NOMO-1 (cell line): ENCODE data around the gene PIAS1.

Experiments
- DNase-seq, 2 experiments: peaks; one replicate each; lab custom pipeline; 2025; ENCODE audit not compliant: unreplicated experiment in 2 of 2; lab: John Stamatoyannopoulos, UW

The PIAS1 gene

GRCh38 chr15:68173119-68173518 is 119.0 kb downstream of the PIAS1 start:
- no peak for DNase-seq

GRCh38 chr15:68175526-68175925 is 121.4 kb downstream of the PIAS1 start:
- peak; percentile 29 to 39 for DNase-seq

- no peak for DNase-seq
Observed at GRCh38 chr15:68176601-68177000, 122.5 kb downstream of the PIAS1 start.

- DNase-seq = no peak
Observed at GRCh38 chr15:68177742-68178141, 123.6 kb downstream of the PIAS1 start.

GRCh38 chr15:68183616-68184315 is 129.7 kb downstream of the PIAS1 start:
- DNase-seq = no peak

- DNase-seq = no peak
Observed at GRCh38 chr15:68184616-68185480, 130.7 kb downstream of the PIAS1 start.

- DNase-seq = no peak
Observed at GRCh38 chr15:68186671-68187397, 132.7 kb downstream of the PIAS1 start.

- DNase-seq = no peak
Observed at GRCh38 chr15:68187559-68187958, 133.4 kb downstream of the PIAS1 start.

- DNase-seq = no peak
Observed at GRCh38 chr15:68188647-68189046, 134.5 kb downstream of the PIAS1 start.

GRCh38 chr15:68190048-68190447 is 135.9 kb downstream of the PIAS1 start:
- no peak for DNase-seq

- no peak for DNase-seq
Observed at GRCh38 chr15:68191555-68191954, 137.4 kb downstream of the PIAS1 start.

GRCh38 chr15:68192117-68192516 is 138.0 kb downstream of the PIAS1 start:
- DNase-seq = no peak

GRCh38 chr15:68192804-68193486 is 138.8 kb downstream of the PIAS1 start:
- DNase-seq = no peak

- DNase-seq = no peak
Observed at GRCh38 chr15:68195336-68196112, 141.4 kb downstream of the PIAS1 start.

- no peak for DNase-seq
Observed at GRCh38 chr15:68196445-68197169, 142.5 kb downstream of the PIAS1 start.

GRCh38 chr15:68197170-68197492 is 143.0 kb downstream of the PIAS1 start:
- no peak for DNase-seq

GRCh38 chr15:68197661-68198437 is 143.7 kb downstream of the PIAS1 start:
- no peak for DNase-seq

GRCh38 chr15:68199340-68199739 is 145.2 kb downstream of the PIAS1 start:
- DNase-seq = no peak
